HG03442 (cell line): Measurements from ENCODE around the gene RAB8A.

Experiments
- ATAC-seq: cut with Tn5 transposase; IDR thresholded peaks from one replicate; pipeline ENCODE4 v1.9.1; 2021; ENCODE audit warnings: mild to moderate bottlenecking, moderate library complexity; ENCODE audit not compliant: unreplicated experiment

RAB8A gene

DNA sequence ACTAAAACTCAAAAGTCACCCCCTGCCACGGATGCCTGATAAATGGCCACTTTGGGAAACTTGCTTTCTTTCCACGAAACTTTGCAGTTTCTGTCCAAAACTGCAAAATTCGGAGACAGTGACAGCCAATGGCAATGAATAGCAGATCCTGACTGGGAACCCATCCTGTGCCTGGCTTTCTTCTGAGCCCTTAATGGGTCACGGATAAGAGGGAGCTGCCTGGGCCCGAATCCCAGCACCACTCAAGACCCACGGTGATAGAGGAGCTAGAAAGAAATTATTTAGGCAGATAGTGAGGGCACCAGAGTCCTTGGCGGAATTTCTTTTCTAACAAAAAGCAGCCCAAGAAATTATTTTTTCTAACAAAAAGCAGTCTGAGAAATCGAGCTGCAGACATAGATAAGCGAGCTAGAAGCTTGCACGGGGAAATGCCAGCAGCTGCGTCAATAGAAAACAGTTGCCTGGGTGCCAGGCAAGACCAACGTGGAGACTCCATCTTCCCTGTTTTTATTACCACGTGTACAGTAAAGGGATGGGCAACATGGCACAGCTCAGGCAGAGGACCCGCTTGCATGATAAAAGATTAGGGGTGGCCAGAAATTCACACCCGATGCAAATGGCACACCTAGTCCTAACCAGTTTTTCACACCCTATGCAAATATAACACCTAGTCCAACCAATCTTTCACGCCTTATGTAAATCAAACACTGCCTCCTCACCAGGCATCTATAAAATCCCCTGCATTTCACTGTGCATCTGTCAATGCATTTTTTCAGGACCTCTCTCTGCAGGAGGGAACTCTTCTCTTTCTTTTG lies 24.7 kb downstream of the RAB8A start:
- no peak for ATAC-seq

GRCh38 chr19:16139752-16140151 lies 28.1 kb downstream of the RAB8A start:
- ATAC-seq, result no peak

GRCh38 chr19:16141043-16141442 lies 29.4 kb downstream of the RAB8A start:
- no peak for ATAC-seq

GRCh38 chr19:16142032-16142580 lies 30.4 kb downstream of the RAB8A start:
- no peak for ATAC-seq

GRCh38 chr19:16143399-16144215 lies 31.9 kb downstream of the RAB8A start, which contains the start of gene HSH2D:
TSS of gene HSH2D (plus strand) at chr19:16143685. CDS start at chr19:16148751, 5,066 bp downstream.
- ATAC-seq, result peak; percentile 61

GRCh38 chr19:16144216-16144581 lies 32.5 kb downstream of the RAB8A start:
- ATAC-seq, result no peak

- ATAC-seq, result no peak
These were observed 34.4 kb downstream of the RAB8A start for GRCh38 chr19:16146112-16146511.

DNA sequence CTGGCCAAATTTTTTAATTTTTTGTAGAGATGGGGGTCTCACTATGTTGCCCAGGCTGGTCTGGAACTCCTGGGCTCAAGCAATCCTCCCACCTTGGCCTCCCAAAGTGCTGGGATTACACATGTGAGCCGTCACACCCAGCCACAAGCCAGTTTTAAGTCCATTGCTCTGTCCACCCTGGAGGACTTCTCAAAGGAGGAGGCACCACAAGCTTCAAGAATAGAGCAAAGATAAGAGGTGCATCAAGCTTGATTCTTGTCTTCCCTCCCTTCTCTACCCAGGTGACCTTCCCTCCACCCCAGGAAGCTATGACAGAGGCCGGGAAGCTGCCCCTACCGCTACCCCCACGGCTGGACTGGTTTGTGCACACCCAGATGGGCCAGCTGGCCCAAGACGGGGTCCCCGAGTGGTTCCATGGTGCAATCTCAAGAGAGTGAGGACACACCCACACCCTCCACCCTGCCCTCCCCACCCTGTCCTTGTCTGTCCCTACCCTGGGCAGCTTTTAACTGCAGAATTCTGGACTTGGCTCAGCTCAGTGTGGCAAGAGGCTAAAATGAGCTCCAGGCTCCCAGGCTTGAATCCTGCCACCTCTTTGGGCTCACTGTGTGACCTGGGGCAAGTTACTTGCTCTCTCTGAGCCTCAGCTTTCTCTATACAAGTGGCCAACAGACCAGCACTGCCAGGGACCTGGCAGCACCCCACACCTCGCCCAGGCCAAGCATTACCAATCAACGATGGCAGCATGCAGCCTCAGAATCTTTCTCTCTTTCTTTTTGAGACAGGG lies 36.9 kb downstream of the RAB8A start:
- ATAC-seq, result no peak

DNA sequence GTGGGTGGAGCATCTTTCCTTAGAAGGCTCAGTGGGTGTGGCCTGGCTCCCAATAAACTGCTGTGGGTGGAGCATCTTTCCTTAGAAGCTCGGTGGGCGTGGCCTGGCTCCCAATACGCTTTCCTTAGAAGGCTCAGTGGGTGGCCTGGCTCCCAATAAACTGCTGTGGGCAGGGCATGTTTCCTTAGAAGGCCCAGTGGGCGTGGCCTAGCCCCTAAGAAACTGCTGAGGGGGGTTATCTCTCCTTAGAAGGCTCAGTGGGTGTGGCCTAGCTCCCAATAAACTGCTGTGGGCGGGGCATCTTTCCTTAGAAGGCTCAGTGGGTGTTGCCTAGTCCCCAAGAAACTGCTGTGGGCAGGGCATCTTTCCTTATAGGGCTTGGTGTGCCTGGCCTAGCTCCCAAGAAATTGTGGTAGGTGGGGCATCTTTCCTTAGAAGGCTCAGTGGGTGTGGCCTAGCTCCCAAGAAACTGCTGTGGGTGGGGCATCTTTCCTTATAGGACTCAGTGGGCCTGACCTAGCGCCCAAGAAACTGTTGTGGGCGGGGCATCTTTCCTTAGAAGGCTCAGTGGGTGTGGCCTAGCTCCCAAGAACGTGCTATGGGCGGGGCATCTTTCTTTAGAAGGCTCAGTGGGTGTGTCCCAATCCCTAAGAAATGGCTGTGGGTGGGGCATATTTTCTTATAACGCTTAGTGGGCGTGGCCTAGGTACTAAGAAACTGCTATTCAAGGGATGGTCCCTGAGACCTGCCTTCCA lies 42.1 kb downstream of the RAB8A start:
- no peak for ATAC-seq

- ATAC-seq, result no peak
These were observed 42.9 kb downstream of the RAB8A start for GRCh38 chr19:16154557-16154956.

DNA sequence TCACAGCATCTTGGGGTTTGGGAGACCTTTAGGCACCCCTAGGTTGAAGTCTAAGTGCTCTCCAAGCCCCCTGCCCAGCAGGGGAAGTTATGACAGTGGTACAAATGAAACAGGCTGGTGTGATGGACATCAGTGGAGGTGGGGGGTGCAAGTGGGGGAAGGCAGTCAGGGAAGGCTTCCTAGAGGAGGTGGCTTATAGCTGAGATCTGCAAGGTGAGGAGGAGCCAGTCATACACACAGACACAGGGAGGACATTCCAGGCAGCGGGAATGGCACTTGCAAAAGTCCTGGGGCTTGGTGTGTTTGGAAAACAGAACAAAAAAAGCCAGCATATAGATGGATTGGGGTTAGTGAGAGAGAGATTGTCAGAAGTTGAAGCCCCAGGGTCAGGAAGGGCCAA lies 43.4 kb downstream of the RAB8A start:
- ATAC-seq, result no peak

DNA sequence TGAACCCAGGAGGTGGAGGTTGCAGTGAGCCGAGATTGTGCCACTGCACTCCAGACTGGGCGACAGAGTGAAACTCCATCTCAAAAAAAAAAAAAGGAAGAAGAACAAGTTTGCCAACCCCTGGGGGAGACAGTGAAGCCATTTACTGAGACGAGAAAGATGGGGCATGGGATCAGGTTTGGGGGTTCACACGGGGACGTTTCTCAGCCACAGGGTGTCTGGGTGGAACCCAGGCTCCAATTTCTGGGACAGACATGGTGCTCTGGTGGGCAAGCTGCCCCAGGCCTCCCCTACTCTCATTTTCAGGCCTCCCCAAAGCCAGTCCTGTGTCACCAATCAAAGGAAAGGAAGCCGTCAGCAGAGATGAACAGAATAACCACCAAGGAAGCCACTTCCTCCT lies 45.2 kb downstream of the RAB8A start:
- no peak for ATAC-seq

DNA sequence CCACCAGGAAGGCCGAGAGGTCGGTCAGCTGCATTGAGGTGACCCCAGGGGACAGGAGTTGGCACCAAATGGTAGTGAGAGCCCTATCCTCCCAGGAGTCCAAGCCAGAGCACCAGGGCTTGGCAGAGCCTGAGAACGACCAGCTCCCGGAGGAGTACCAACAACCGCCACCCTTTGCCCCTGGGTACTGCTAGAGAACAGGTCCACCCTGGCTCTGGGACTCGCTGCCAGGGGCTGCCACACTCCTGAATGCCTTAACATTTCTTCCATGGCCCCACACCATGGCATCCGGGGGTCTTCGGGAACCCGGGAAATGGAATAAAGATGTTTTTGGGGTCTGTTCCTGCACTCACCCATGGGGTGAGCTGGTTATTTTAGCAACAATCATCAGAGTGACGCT lies 45.9 kb downstream of the RAB8A start:
- no peak for ATAC-seq

DNA sequence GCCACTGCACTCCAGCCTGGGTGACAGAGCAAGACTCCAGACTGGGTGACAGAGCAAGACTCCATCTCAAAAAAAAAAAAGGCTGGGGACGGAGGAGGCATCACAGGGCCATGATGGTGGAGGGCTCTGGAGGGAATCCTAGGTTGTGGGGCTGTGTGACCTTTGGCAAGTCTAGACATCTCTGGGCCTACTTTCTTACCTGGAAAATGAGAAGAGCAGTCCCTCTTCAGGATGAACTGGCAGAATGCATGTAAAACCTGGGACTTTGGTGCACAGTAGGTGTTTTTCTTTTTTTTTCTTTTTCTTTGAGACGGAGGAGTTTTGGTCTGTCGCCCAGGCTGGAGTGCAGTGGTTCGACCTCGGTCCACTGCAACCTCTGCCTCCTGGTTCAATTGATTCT lies 48.0 kb downstream of the RAB8A start:
- ATAC-seq, result no peak

DNA sequence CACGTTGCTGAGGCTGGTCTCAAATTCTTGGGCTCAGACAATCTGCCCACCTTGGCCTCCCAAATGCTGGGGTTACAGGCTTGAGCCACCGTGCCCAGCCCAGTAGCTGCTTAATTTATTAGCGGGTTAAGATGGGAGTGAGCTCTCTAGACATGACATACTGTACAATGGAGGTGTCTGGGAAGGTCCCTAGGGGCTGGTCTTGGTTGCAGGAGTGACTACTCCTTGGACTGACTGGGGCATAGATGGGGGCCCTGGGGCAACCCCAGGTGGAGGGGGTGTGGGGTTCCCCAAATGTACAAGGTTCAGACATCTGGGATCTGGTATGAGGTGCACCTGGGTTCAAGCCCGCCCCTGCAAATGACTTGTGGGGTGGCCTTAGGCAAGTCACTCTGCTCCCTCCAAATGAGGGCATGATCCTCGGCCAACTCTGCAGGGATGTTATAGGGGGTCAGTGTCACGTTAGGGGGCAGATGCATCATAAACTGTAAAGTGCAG lies 48.8 kb downstream of the RAB8A start:
- ATAC-seq, result no peak

GRCh38 chr19:16160943-16161560 lies 49.4 kb downstream of the RAB8A start:
- ATAC-seq, result no peak

- ATAC-seq, result no peak
These were observed 50.2 kb downstream of the RAB8A start for GRCh38 chr19:16161840-16162239.

- no peak for ATAC-seq
These were observed 52.7 kb downstream of the RAB8A start for GRCh38 chr19:16164222-16164890.

GRCh38 chr19:16166417-16166816 lies 54.7 kb downstream of the RAB8A start:
- no peak for ATAC-seq
